ENCODE measurements around the gene C1QB. TPM values are rescaled to one million over a fixed set of nuclear protein-coding genes. Genes with fewer than 3 reads are reported as not detected.

Gene C1QB
- not detected in 2 replicates for total RNA-seq (2011; cell fraction: chromatin; rRNA removed; ENCODE audit: low replicate concordance)
- not detected in 2 replicates for total RNA-seq (2011; cell fraction: nucleolus; rRNA removed)
- total RNA-seq (2011; cell fraction: nucleoplasm; rRNA removed) = not detected in 2 replicates
- total RNA-seq (2014; rRNA removed) (not detected in 2 replicates), total RNA-seq (2014; rRNA removed; fragmentation: Illumina TruSeq; extraction: Trizol) (not detected in 2 replicates), total RNA-seq (2015; rRNA removed; fragmentation: Illumina TruSeq; extraction: Trizol) (not detected in 2 replicates), total RNA-seq (2021) (0.51 and 0.55 TPM in 2 replicates), polyA plus RNA-seq (2011; rRNA removed) (not detected in 2 replicates), polyA plus RNA-seq (2014; fragmentation: Illumina TruSeq; extraction: Trizol) (not detected in 2 replicates), polyA plus RNA-seq (2014; fragmentation: Nextera tagmentation; extraction: Ambion mirVana) (not detected), polyA plus RNA-seq (2014; rRNA removed) (not detected in 2 replicates), polyA minus RNA-seq (2011; rRNA and poly(A)+ RNA removed) (not detected in 2 replicates), Bru-seq, nascent RNA (not detected), BruChase-seq, experiment 1, labeled RNA remaining after a 2-hour chase (not detected), BruChase-seq, experiment 2, labeled RNA remaining after a 6-hour chase (not detected)
- polyA plus RNA-seq (2011; cell fraction: cytosol; rRNA removed) = not detected in 2 replicates
- polyA plus RNA-seq (2011; cell fraction: nucleus; rRNA removed) = not detected in 2 replicates
- not detected in 2 replicates for polyA plus RNA-seq (2012)
- polyA minus RNA-seq (2011; cell fraction: cytosol; rRNA and poly(A)+ RNA removed) = not detected in 2 replicates
- polyA minus RNA-seq (2011; cell fraction: nucleus; rRNA and poly(A)+ RNA removed) = not detected in 2 replicates
- long read RNA-seq, experiment 1 = 0 reads
- long read RNA-seq, experiment 2 = 0 reads
- long read RNA-seq, experiment 3 = 0 reads

DNA sequence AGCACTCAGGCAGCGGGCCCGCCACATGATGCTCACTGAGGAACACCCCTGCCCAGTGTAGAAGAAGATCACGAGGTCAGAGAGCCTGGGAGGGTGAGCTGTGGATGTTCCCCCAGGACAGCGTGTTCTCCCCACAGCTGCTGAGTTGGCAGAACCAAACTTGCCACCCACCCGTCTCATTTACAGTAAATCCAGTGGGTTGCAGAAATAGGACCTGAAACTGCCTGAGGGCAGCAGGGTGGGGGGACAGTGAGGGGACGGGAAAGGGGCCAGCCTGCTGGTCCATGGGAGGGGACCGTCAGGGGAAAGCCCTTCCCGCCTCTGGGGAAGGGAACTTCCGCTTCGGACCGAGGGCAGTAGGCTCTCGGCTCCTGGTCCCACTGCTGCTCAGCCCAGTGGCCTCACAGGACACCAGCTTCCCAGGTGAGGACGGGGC is at the start of gene C1QB:
C1QB (plus strand) TSS at position 356 of the 436 bp plus-strand sequence. CDS start 6,227 bp downstream, outside the sequence.
- no peak for FAIRE-seq
- Histone ChIP-seq H3K4me2 (ENCODE audit: insufficient read depth, low read length) (no peak within 1 kb of the TSS), H3K4me1 (replicated peaks in 1 of 2; ENCODE audit: control insufficient read depth in 2 of 2, insufficient read depth in 2 of 2, low read length in 2 of 2) (peaks cover 0 to 3% of the 10 kb centered on the region in 2 experiments; a peak in 1 of 5 replicates), H2AFZ (ENCODE audit: low read depth, low read length) (no peak within 1 kb of the TSS), H3K4me3 (no peak within 1 kb of the TSS), H3K79me2 (ENCODE audit: control insufficient read depth, insufficient read depth, low read length) (no peaks in the 10 kb centered on the region), H3K9ac (ENCODE audit: insufficient read depth in 1 of 2, low read depth in 2 of 2, low read length in 2 of 2) (peak within 1 kb of the TSS in 1 of 2 experiments; percentile 21; a peak in 2 of 4 replicates), H3K27me3 (ENCODE audit: control insufficient read depth in 2 of 2, insufficient read depth in 2 of 2, low read length in 2 of 2) (peaks cover 19 to 60% of the 10 kb centered on the region in 2 experiments), H3K27ac (ENCODE audit: extremely low read depth, low read depth, low read length) (no peak within 1 kb of the TSS), H3K9me3 (replicated peaks; ENCODE audit: control insufficient read depth, insufficient read depth, low read depth, low read length) (no peaks in the 10 kb centered on the region), H3K9me1 (ENCODE audit: control insufficient read depth, insufficient read depth, low read length) (no peaks in the 10 kb centered on the region), H4K20me1 (replicated peaks; ENCODE audit: control insufficient read depth, insufficient read depth, low read length) (no peaks in the 10 kb centered on the region; the same call in 1 of the 2 replicates), H3K36me3 (ENCODE audit: control insufficient read depth, insufficient read depth, low read length) (no peaks in the 10 kb centered on the region)
- intact Hi-C loops (cut with micrococcal nuclease) = no loop called here
- WGBS (ENCODE audit: insufficient coverage, low coverage, missing lambda C conversion rate) = 0% methylated on average over 13 of the region's 13 CpGs
- in situ Hi-C loops (cut with MboI) = no loop called here
- DNase-seq (ENCODE audit: extremely low read depth in 1 of 4, low spot score in 3 of 4) = no peak
- ChIA-PET CTCF (ENCODE audit: low intra/inter-chr PET ratio) (interaction anchor here (0.6 kb wide), 1 partner anchor 638 kb away, joined by 3 read pairs; no protein-coding TSS in a partner anchor), POLR2A (interaction anchor here (0.7 kb wide), 1 partner anchor 31 kb away, joined by 3 read pairs; no protein-coding TSS in a partner anchor)
- TF ChIP-seq E2F6 (IDR thresholded peaks at IDR 0.05; ENCODE audit: borderline replicate concordance in 1 of 2, extremely low read depth in 1 of 2, insufficient read depth in 1 of 2, insufficient read length in 1 of 2, low read depth in 1 of 2, low read length in 1 of 2, poor library complexity in 1 of 2, severe bottlenecking in 1 of 2) = peak in 1 of 2 experiments; percentile 10
- TF ChIP-seq, protein P1, sequence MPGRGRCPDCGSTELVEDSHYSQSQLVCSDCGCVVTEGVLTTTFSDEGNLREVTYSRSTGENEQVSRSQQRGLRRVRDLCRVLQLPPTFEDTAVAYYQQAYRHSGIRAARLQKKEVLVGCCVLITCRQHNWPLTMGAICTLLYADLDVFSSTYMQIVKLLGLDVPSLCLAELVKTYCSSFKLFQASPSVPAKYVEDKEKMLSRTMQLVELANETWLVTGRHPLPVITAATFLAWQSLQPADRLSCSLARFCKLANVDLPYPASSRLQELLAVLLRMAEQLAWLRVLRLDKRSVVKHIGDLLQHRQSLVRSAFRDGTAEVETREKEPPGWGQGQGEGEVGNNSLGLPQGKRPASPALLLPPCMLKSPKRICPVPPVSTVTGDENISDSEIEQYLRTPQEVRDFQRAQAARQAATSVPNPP (IDR thresholded peaks at IDR 0.05; ENCODE audit: borderline replicate concordance, insufficient read depth, insufficient read length) = no peak
- no peak for ATAC-seq
- BruUV-seq (replicated peaks) = no TSS peak

Data from K562 (cell line).